ENCODE results near the gene PLA2G1B.

GRCh38 chr12:120290609-120291305 is 36.8 kb downstream of the PLA2G1B start:
- TF ChIP-seq CTCF (IDR thresholded peaks at IDR 0.05): no peak
- no peak for TF ChIP-seq POLR2AphosphoS5 (IDR thresholded peaks at IDR 0.05)
- no peak for TF ChIP-seq POLR2A (IDR thresholded peaks at IDR 0.05; ENCODE audit: low read depth)
- no peak for TF ChIP-seq EP300 (IDR thresholded peaks at IDR 0.05)
